SK-N-MC (cell line): ENCODE results near the gene PLA2R1.

Source experiments
- DNase-seq: peaks from one replicate; pipeline ENCODE4 v3.0.0-alpha.2; 2011; ENCODE audit warnings: low read depth, low spot score
- H3K27ac ChIP-seq: fragments of 200-600 bp; sonication (generic); 2 replicates; pipeline ENCODE4 v1.5.1; 2016; ENCODE audit warnings: mixed run types
- H3K36me3 ChIP-seq: fragments of 200-600 bp; sonication (generic); 2 replicates; pipeline ENCODE4 v1.6.1; 2017; ENCODE audit warnings: antibody characterized with exemption, low read length, mixed read lengths; ENCODE audit not compliant: insufficient read depth
- H3K4me3 ChIP-seq: fragments of 200-600 bp; sonication (generic); 2 replicates; pipeline ENCODE4 v1.5.1; 2016
- H3K9ac ChIP-seq: fragments of 200-600 bp; sonication (generic); 2 replicates; pipeline ENCODE4 v1.8.0; 2017; ENCODE audit warnings: mixed run types, mixed read lengths; ENCODE audit not compliant: insufficient read length
- H3K9me3 ChIP-seq: fragments of 200-600 bp; sonication (generic); 2 replicates; pipeline ENCODE4 v1.6.1; 2017; ENCODE audit warnings: low read depth, mild to moderate bottlenecking, antibody characterized with exemption, low read length, moderate library complexity, mixed read lengths
- EZH2 ChIP-seq: fragments of 200-600 bp; sonication (generic); IDR thresholded peaks from one replicate; pipeline ENCODE4 v1.6.1; 2017; ENCODE audit warnings: antibody characterized with exemption
- FOXP2 ChIP-seq: optimal IDR thresholded peaks from 2 replicates; pipeline ENCODE3; 2011; ENCODE audit warnings: mild to moderate bottlenecking, moderate library complexity; ENCODE audit not compliant: insufficient read depth; ENCODE audit errors: extremely low read length, control extremely low read depth
- POLR2AphosphoS5 ChIP-seq: IDR thresholded peaks from 2 replicates; pipeline ENCODE4 v1.6.1; 2012; ENCODE audit warnings: mild to moderate bottlenecking, low read depth, low read length, borderline replicate concordance

PLA2R1 gene

DNA sequence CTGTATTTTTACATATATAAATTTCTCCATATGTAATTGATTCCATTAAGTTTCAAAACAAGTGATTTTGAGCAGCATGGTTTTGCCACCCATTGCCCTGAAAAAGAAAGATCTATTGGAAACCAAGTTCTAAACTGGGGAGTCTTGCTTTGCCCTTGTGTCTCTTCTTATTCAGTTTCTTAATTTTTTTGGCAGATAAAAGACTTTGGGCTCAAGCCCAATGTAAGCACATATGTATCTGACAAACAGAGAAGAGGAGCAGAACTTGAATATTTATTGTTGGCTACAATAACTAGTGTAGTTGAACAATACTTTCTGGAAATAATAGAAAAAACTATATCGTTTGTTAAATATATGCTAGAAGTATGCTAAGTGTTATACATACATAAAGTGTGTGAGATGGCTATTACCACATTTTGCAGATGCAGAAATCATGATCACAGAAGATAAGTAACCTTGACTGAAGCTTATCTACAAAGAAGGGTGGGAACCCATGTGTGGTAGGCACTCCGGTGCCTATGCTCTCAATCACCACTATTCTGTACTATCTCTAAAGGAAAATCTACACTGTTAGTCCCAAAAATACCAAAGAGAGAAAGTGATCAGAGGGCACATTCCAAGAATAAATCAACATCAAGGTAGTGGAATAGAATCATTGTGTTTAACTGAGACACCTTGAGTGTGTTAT is 109.1 kb downstream of the PLA2R1 start:
- Histone ChIP-seq H3K9me3 (no peaks in the 10 kb centered on the region), H3K9ac (no peak overlapping the region), H3K36me3 (no peaks in the 10 kb centered on the region), H3K4me3 (no peak overlapping the region), H3K27ac (no peak overlapping the region)
- no peak for DNase-seq
- TF ChIP-seq FOXP2 (no peak), POLR2AphosphoS5 (no peak), EZH2 (no peak)

DNA sequence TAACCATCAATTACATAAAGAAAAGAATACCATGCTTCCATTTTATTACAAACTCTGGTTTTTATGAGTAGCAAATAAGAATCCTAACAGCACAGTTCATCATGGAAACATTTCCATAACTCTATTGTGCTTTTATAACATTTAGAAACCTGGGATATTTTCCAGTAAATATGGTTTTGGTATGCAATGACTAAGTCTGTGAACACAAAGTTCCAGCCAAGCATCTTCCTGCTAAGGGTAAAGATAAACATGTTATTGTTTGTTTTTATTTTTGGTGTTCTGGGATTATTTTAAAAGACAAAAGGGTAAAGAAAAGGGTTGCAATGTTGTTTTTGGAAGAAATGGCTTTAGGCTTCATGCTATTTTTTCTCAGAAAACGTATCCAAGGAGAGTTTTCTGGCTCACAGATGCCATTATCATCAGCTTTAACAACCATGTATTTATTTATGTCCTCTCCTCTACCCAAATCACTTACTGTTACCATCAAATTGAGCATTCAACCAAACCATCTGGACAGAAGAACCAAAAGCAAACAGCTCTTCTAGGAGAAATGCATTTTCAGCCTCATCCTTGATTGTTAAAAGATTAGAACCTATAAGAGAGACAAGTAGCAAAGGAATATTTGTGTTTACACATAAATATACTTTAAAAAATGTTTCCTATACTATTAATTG is 116.0 kb downstream of the PLA2R1 start:
- no peak for DNase-seq
- Histone ChIP-seq H3K9me3 (no peaks in the 10 kb centered on the region), H3K27ac (no peak overlapping the region), H3K36me3 (no peaks in the 10 kb centered on the region), H3K4me3 (no peak overlapping the region), H3K9ac (no peak overlapping the region)
- TF ChIP-seq POLR2AphosphoS5 (no peak), FOXP2 (no peak), EZH2 (no peak)

DNA sequence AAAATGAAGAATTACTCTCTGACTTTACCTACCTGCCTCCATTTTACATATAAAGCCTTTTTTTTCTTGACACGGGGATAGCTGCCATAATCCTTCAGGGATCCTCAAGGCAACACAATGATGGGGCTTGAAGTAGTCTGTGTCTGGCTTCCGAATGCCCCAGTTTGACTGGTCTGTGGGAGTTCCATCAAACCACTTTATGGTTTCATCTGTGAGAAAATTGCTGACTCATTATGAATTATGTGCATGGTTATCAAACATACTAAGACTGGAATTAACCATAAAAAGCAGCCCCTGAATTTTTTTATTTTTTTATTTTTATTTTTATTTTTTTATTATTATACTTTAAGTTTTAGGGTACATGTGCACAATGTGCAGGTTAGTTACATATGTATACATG is 117.5 kb downstream of the PLA2R1 start:
- TF ChIP-seq POLR2AphosphoS5, result no peak
- Histone ChIP-seq H3K36me3 (no peaks in the 10 kb centered on the region), H3K4me3 (no peak overlapping the region), H3K27ac (no peak overlapping the region), H3K9ac (no peak overlapping the region), H3K9me3 (no peaks in the 10 kb centered on the region)
- DNase-seq, result no peak

DNA sequence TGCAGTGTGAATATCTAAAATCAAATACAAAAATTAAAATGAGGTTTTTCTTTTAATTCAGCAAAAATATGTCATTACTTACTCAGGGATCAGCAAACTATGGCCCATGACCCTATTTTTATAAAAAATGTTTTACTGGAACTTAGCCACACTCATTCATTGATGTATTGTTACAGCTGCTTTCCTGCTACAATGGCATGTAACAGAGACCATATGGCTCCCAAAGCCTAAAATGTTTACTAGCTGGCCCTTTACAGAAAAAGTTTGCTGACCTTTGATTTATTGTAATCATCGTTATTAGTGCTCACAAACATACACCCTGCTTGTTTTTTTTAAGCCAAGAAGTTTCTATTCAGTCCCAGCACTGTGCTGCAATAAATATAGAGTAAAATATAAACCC is 120.3 kb downstream of the PLA2R1 start:
- Histone ChIP-seq H3K36me3 (no peaks in the 10 kb centered on the region), H3K9me3 (no peaks in the 10 kb centered on the region), H3K27ac (no peak overlapping the region), H3K4me3 (no peak overlapping the region), H3K9ac (no peak overlapping the region)
- no peak for TF ChIP-seq FOXP2
- no peak for TF ChIP-seq EZH2
- TF ChIP-seq POLR2AphosphoS5, result no peak
- DNase-seq, result no peak

DNA sequence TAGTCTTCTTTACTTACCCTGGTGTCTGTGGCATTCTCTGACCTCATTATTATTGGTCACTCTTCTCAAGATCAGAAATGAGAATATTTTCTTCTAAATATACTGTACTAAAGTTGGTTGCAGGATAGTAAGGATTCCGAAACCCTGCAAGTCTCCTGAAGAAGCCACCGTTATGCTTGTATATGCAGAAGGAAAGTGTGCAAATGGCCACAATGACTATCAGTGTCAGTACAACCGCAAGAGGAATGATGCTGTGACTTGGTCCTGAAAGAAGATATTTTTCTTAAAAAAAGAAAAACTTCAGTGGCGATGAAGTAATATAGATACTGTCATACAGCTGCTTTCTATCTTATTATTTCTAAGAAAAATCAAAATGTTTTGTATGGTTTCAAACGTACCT is 120.7 kb downstream of the PLA2R1 start:
- DNase-seq, result no peak
- Histone ChIP-seq H3K36me3 (no peaks in the 10 kb centered on the region), H3K27ac (no peak overlapping the region), H3K9ac (no peak overlapping the region), H3K9me3 (no peaks in the 10 kb centered on the region), H3K4me3 (no peak overlapping the region)
- TF ChIP-seq POLR2AphosphoS5 (no peak), FOXP2 (no peak), EZH2 (no peak)

DNA sequence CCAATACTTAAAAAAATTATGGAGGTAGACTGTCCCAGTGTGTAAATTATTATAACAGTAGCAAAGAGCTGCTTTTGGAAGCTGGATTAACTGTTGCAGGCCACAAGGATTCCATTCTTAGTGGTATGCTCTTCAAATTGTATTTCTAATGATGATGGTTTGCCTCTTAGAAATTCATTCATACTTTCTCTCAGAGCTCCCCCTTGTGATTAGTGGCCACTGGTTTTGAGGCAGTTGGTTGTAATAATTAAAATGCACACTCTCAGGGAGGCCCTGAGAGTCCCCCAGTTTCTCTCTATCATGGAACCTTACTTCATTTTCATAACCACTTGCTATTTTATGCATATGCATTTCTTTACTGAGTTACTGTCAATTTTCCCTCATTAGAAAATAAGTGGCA is 122.5 kb downstream of the PLA2R1 start:
- H3K36me3 ChIP-seq, result no peaks in the 10 kb centered on the region
- H3K9me3 ChIP-seq, result no peaks in the 10 kb centered on the region
- H3K4me3 ChIP-seq, result no peak overlapping the region
- H3K9ac ChIP-seq, result no peak overlapping the region
- DNase-seq, result no peak
- H3K27ac ChIP-seq, result no peak overlapping the region
- TF ChIP-seq POLR2AphosphoS5 (no peak), EZH2 (no peak), FOXP2 (no peak)

DNA sequence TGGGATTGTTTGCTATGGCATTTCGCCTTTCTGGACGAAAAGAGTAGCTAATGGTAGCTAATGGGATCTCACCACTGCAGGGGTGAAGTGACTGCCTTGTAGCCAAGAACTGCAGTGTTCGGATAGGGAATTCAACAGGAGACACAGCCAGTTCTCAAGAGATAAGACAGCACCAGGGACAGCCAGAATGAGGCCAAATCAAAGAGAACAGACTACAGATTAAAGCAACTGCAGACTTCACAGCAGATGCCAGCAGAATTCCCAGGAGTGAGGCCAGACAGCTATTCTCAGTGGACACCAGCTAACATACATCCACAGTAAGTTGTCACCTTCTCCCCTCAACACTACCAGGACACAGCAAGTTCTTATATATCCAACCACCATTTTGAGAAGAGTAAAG is 124.0 kb downstream of the PLA2R1 start:
- H3K36me3 ChIP-seq, result no peaks in the 10 kb centered on the region
- TF ChIP-seq FOXP2, result no peak
- TF ChIP-seq POLR2AphosphoS5, result no peak
- TF ChIP-seq EZH2, result no peak
- H3K27ac ChIP-seq, result no peak overlapping the region
- H3K4me3 ChIP-seq, result no peak overlapping the region
- DNase-seq, result no peak
- no peak overlapping the region for H3K9ac ChIP-seq
- no peaks in the 10 kb centered on the region for H3K9me3 ChIP-seq

DNA sequence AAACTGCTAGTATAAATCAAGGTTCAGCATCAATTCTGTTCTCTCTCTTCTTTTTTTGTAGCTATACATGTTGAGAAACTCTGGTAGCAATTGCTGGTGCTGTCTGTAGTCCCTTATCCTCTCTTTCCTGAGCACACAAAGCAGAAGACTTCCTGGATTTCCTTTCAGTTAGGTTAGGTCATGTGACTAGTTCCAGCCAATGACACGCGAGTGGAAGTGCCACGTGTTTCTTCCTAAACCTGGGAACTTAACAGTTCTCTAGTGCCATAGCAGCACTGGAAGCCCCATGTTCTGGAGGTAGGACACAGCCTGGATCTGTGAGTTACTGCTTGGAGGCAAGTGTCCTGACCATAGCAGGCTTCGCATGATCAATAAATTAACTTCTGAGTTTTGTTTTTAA is 125.9 kb downstream of the PLA2R1 start:
- no peak for TF ChIP-seq FOXP2
- TF ChIP-seq EZH2, result no peak
- TF ChIP-seq POLR2AphosphoS5, result no peak
- no peak overlapping the region for H3K27ac ChIP-seq
- H3K9ac ChIP-seq, result no peak overlapping the region
- no peaks in the 10 kb centered on the region for H3K9me3 ChIP-seq
- DNase-seq, result no peak
- no peak overlapping the region for H3K4me3 ChIP-seq
- no peaks in the 10 kb centered on the region for H3K36me3 ChIP-seq

DNA sequence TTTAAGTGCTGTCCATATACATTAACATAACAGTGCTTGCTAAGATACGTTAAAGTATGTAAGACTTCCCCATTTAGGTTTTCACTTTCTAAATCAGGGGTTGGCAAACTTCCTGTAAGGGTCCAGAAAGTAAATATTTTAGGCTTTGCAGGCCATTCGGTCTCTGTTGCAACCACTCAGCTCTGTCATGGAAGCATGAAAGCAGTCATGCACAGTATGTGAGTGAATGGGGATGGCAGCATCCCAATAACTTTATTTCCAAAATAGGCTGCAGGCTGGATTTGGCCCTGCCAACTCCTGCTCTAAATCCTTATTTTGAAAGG is 128.7 kb downstream of the PLA2R1 start:
- no peak overlapping the region for H3K9ac ChIP-seq
- no peak overlapping the region for H3K27ac ChIP-seq
- no peak for DNase-seq
- no peaks in the 10 kb centered on the region for H3K36me3 ChIP-seq
- no peaks in the 10 kb centered on the region for H3K9me3 ChIP-seq
- TF ChIP-seq POLR2AphosphoS5 (no peak), FOXP2 (no peak), EZH2 (no peak)
- no peak overlapping the region for H3K4me3 ChIP-seq
